MM.1S (cell line): ENCODE data around the gene EPGN.

Experiments used
- EZH2 ChIP-seq: fragments of 300-600 bp; sonication (generic); optimal IDR thresholded peaks from 2 replicates; pipeline ENCODE3; 2017; ENCODE audit warnings: low read depth, mild to moderate bottlenecking, antibody characterized with exemption, low read length, mixed read lengths
- EZH2phosphoT487 ChIP-seq: fragments of 300-600 bp; sonication (generic); IDR thresholded peaks from 2 replicates; pipeline ENCODE4 v1.6.1; 2018; ENCODE audit warnings: antibody characterized with exemption, low read length
- TF ChIP-seq, protein P1 (sequence below): fragments of 300-600 bp; sonication (generic); IDR thresholded peaks from 2 replicates; pipeline ENCODE4 v1.5.1; 2016; ENCODE audit warnings: antibody characterized with exemption, low read length, mixed read lengths

DNA sequence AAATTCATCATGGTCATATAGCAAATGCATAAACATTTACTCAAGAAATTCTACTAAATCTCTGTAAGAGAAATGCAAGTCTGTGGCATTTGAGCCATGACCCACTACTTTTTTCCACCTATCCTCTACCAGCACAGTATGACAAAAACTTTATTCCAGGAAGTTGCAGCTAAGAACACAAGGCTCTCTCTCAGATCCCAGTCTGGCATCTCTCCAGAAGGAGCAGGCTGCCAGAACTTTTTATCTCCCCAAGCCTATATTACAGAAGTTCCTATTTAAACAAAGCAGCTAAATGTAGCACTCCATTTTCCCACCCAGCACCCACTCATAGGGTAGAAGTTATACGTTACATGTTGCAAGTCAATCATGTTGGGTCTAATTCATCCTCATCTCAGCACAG lies 49.3 kb upstream of the EPGN start:
- TF ChIP-seq, protein P1, sequence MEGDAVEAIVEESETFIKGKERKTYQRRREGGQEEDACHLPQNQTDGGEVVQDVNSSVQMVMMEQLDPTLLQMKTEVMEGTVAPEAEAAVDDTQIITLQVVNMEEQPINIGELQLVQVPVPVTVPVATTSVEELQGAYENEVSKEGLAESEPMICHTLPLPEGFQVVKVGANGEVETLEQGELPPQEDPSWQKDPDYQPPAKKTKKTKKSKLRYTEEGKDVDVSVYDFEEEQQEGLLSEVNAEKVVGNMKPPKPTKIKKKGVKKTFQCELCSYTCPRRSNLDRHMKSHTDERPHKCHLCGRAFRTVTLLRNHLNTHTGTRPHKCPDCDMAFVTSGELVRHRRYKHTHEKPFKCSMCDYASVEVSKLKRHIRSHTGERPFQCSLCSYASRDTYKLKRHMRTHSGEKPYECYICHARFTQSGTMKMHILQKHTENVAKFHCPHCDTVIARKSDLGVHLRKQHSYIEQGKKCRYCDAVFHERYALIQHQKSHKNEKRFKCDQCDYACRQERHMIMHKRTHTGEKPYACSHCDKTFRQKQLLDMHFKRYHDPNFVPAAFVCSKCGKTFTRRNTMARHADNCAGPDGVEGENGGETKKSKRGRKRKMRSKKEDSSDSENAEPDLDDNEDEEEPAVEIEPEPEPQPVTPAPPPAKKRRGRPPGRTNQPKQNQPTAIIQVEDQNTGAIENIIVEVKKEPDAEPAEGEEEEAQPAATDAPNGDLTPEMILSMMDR, result no peak
- no peak for TF ChIP-seq EZH2
- TF ChIP-seq EZH2phosphoT487, result no peak
